GM10266 (cell line): ENCODE results near the gene LDB2.

Experiments used
- DNase-seq: peaks from one replicate; pipeline ENCODE4 v3.0.0; 2012; ENCODE audit errors: extremely low spot score
- CTCF ChIP-seq: IDR thresholded peaks from 2 replicates; pipeline ENCODE4 v1.5.1; 2012; ENCODE audit warnings: mild to moderate bottlenecking, low read depth; ENCODE audit not compliant: control insufficient read depth, insufficient read depth; ENCODE audit errors: missing control alignments

LDB2 gene

GRCh38 chr4:16663732-16664131 lies 234.7 kb downstream of the LDB2 start:
- DNase-seq, result no peak
- TF ChIP-seq CTCF, result no peak

DNA sequence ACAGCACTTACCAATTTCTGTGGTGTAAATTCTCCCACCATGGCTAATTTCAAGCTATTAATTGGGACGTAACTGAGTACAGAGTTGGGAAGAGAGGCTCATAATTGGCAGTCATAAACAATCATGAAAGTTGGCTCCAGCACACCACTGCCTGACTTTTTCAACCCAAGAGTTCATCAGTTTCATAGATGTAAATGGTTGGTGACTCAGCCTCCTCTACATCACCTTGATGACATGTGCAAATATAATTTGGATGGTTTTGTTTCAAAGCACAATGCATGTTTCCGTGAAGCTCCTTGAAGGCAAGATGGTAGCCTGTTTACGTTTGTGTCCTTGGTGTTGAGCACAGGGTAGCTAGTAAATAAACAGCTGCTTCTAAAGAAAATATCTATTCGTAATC lies 235.1 kb downstream of the LDB2 start:
- no peak for TF ChIP-seq CTCF
- no peak for DNase-seq

DNA sequence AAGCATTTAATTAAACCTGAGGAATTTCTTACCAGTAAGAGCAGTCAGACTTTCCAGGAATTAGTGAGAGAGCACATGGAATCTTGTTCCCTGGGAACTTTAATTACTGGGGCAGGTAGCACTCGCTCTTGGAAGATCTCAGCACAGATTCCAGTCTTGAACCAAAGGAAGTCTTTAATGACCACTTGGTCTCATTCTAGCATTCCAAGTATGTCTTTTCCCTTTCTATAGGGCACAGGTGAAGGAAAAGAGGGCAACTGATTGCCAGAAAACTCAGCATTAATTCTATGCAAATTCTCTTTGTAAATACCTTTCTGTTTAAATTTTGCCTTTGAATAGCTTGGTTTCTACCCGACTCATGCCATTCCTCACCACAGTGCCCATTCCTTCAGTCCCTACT lies 236.6 kb downstream of the LDB2 start:
- no peak for DNase-seq
- TF ChIP-seq CTCF, result no peak

DNA sequence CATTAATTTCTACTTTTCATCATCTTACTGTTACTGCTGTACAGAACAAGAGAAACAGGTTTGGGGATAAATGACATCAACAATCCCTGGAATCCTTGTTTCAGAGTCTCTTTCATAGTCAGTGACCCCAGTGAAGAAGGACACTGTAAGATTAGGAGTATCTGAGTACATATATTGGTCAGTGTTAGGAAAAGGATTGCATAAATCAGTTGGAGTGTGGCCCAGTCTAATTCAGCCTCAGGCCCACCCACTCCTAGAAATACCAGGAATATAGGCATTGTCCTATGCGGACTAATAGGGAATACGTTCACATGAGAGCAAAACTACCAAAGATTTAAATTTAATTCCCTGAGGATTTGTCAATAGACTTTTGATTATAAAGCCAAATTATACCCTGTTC lies 237.8 kb downstream of the LDB2 start:
- DNase-seq, result no peak
- no peak for TF ChIP-seq CTCF

GRCh38 chr4:16659694-16660093 lies 238.8 kb downstream of the LDB2 start:
- no peak for DNase-seq
- TF ChIP-seq CTCF, result no peak

DNA sequence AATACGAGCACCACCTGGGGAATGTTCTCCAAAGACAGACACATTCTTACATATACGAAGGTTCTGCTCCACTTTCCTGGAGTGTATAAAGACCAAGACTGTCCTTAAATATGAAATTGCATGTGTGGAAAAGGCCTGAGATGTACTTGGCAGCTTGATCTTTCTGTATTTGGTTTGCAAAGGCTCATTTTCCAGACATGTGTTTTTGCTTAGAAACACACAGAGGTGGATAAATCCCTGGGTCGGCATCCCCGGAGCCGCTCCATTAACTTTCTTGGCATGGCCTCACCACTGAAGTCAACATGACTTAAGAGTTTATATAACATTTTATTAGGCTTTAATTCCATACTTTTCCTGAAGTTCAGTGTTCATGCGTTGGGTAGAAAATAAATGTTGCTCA lies 239.4 kb downstream of the LDB2 start:
- TF ChIP-seq CTCF, result no peak
- no peak for DNase-seq

- no peak for TF ChIP-seq CTCF
- DNase-seq, result no peak
Observed at GRCh38 chr4:16658183-16658582, 240.3 kb downstream of the LDB2 start.

DNA sequence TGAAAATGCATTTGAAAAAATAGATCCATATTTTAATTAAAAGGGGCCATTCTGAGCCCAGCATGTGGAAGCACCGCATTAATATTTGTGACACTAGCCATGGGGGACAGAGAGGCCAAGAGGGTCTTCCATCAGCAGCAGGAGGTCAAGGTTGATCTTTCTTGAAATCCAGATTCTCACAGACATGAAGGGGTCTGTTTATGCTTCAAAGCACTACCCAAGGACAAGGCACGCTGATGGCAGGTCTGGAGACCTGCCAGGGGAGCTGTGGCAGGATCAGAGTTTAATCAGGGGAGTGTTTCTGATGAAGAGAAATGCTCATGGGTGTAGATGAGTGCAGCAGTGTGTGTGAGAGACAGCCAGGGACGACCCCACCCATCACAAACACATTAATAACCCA lies 243.3 kb downstream of the LDB2 start:
- no peak for DNase-seq

More for the DNA sequence above, 243.3 kb downstream of the LDB2 start:
- TF ChIP-seq CTCF, result no peak
